Activated naive CD4-positive, alpha-beta T cell treated with anti-CD3 and anti-CD28 coated beads, Interleukin-2, amount 50 U/mL, for 16 hours (primary cell): Measurements from ENCODE around the gene FSHR.

Experiments
- DNase-seq: peaks from one replicate; pipeline ENCODE4 v3.0.0-alpha.2; 2020

FSHR gene

DNA sequence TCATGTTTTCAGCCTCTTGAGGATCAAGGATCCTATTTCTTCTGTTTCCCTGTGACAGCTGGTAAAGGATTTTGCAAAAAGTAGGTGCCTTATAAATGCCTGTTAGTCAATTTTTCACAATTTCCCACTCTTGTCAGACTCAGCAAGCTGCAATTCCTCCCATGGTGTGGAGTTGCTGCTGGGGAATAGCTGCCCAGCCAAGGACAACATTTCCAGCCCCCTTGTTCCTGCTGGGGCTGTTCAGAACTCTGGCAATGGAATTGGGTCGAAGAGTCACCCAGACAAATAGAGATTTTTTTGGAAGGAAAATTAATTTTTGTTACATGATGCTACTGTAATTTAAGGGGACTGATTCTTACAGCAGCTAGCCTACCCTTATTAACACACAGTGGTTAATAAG is 43.7 kb downstream of the FSHR start:
- no peak for DNase-seq

- DNase-seq = no peak
These were observed 45.5 kb downstream of the FSHR start for GRCh38 chr2:49108851-49109250.

DNA sequence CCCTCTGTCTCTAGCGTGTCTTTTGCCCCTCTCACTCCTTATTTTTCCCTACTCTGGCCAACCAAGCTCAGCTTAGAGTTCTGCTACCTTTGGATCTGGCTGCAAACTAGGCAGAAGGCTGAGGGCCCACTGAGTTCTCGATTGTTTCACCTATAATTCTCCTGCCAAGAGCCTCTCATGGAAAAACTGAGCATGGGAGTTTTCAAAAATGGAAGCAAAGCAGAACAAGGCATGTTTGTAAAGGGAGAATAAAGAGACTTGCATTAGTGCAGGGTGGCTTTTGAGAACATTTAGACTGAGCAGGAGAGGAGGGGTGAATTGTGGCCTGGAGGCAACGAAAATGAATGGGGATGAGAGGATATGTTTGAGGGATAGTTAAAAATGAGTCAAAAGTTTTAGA is 45.9 kb downstream of the FSHR start:
- DNase-seq = no peak

- no peak for DNase-seq
These were observed 48.8 kb downstream of the FSHR start for GRCh38 chr2:49105506-49105905.

DNA sequence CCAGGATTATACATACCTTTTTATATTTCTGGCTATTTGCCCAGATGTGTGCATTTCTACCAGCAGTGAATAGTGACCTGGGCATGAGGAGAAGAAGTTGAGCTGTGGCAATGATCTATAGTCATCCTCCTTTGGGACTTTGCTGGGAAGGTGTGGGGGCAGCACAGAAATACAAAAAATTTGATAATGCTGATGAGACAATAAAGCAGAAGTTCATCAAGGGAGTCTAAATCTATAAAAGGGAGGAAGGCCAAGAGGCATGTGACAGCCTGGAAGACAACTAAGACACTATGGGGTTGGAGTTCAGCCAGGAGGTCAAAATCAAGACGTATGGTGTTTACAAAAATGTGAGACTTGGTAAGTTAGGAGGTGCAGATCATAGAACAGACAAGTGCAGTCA is 52.2 kb downstream of the FSHR start:
- DNase-seq = no peak

DNA sequence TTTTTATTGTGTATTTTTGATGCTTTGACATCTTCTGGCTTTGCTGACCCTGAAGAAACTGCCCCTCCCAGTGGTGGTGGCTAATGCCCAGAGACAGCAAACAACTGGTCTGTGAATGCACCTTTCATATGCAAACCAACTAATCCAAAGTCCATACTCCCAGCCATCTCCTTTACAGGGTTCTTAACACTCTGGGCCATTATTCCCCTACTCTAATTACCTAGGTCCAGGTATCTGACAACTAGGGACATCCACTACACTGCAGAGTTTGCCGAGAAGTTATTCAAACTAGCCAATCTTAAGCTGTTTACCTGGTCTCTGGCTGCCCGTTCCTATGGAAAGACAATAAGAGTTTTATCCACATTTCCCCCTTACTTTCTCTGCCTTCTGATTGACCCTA is 73.6 kb downstream of the FSHR start:
- DNase-seq = no peak

DNA sequence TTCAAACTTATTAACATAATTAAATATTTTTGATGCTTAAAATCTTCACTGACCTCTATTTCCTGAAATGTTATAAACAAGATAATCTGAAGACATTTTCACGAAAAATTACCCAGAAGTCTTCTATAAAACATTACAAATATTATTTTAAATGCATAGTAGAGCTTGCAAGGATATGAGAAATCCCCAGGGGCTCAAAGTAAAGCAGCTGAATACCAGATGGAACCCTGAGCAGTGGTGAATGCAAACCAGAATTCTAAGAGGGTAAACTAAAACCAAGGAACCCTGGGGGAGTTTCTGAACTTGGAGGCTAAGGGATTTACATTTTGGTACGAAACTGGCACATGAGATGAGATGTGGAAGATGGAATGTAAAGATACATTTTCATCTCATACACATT is 83.6 kb downstream of the FSHR start:
- DNase-seq = no peak

DNA sequence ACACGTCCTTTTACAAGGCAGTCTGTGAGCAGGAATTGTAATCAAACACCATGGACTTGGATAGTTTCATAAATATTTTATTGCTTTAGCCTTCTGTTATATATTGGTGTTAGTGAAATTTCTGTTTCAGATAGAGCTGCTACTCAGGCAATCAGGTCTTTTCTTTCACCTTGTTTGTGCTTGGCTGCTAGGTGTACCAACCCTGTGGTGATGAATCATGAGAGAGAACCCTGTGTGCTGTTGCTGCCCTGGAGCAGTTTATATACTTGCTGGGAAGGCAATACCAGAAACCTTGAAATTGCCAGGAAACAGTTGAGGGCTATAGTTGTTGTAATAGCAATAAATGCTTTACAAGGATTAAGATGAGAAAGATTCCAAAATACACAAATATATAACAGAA is 84.5 kb downstream of the FSHR start:
- no peak for DNase-seq

DNA sequence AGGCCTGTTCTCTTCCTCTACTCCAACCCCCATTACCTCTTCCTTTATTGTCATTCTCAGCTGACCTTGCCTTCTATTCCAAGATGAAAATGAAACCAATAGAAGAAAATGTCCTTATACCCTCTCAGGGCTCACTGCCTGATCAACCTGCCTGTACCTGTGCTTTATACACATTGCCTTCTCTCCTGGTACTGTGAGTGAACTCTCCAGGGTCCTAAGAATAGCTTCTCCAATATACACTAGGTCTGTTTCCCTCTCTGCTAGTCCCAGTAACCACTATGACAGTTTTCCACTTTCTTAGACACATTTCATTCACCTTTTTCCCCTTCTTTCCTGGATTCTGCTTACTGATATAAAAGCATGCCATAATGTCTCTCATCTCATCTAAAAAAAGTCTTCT is 85.7 kb downstream of the FSHR start:
- DNase-seq = no peak

- no peak for DNase-seq
These were observed 86.3 kb downstream of the FSHR start for GRCh38 chr2:49067971-49068370.

- DNase-seq = no peak
These were observed 101.2 kb downstream of the FSHR start for GRCh38 chr2:49053156-49053555.

GRCh38 chr2:49050265-49050664 is 104.0 kb downstream of the FSHR start:
- DNase-seq = no peak

- no peak for DNase-seq
These were observed 105.2 kb downstream of the FSHR start for GRCh38 chr2:49049161-49049560.

- no peak for DNase-seq
These were observed 109.2 kb downstream of the FSHR start for GRCh38 chr2:49045083-49045482.

- DNase-seq = no peak
These were observed 109.8 kb downstream of the FSHR start for GRCh38 chr2:49044350-49045079.

DNA sequence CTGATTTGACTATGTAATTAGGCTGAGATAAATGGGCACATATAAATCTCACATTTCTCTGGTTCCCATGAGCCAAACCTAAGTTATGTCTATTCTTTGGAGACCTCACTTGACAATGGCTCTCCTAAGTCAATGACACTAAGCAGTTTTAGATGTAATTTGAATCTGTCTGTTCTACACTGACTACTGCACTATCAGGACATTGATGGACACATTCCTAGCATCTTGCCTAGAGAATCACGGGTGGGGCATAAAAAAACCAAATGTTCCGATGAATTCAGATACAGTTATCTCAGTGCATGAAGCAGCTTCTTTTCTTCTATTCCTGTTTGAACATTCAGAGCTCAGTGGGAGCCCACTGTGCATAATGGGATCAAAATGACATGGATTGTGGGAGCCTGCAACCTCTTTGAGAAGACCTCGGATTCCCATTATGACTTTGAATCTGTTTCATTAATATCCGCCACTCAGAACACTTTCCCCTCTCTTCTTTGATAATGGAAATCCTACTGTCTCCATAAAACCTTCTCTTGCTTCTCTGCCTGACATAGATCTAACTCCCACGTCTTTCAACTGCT is 110.8 kb downstream of the FSHR start:
- no peak for DNase-seq

DNA sequence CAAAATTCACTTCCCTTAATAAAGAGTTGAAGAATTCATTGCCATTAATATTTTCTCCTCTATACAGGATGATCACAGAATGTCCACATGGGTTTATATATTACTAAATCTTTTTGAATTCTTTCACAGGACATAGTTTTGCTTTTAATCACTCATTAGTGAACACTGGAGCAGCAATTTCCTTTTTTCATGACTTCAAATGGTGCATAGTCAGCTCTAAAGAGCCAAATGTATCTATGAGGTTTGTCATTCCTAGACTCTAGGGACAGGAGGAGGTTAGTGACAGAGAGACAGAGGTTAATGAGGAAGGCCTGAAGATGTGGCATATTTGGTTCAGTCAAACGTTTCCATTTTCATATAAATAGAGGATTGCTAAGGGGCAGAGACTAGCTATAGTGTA is 111.8 kb downstream of the FSHR start:
- DNase-seq = no peak

DNA sequence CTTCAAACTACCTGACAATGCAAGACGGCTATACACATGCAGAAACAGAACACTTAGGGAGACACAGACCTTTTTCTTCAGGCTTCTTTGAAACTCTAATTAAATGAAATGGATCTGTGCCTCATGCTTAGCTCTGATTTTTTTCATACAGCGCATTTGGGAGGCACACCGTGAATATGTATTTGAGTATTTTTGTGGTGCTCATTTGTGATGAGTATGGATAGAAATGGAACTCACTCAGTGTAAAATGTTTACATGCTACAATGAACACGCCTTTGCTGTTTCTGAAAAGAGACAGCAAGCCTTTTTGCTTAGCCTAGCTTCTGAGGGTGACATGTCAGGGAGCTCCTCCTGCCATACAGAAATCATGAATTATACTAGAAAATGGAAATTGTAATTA is 113.3 kb downstream of the FSHR start:
- DNase-seq = no peak

GRCh38 chr2:49037197-49037596 is 117.1 kb downstream of the FSHR start:
- no peak for DNase-seq

- DNase-seq = no peak
These were observed 118.8 kb downstream of the FSHR start for GRCh38 chr2:49035481-49035880.

GRCh38 chr2:49033394-49034185 is 120.7 kb downstream of the FSHR start:
- no peak for DNase-seq

GRCh38 chr2:49032936-49033335 is 121.4 kb downstream of the FSHR start:
- no peak for DNase-seq

DNA sequence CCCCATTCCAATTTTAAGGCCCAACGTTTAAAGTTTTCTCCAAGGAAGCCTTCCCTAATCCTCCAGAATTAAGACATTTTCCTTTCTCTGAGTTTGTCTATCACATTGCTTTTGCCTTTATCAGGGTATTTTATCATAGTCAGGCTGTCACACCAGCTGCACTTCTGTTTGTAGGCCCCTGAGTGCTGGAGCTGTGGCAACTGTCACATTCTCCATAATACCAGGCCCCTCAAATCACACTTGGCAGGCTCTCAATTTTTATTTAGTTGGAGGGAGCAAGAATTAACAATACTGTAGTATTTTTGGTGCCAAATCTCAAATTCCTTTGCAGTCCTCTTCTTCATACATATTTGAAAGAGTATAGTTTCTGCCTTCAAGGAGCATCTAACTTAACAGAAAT is 122.2 kb downstream of the FSHR start:
- no peak for DNase-seq

GRCh38 chr2:49029406-49029805 is 124.9 kb downstream of the FSHR start:
- DNase-seq = no peak
